Mesenteric fat pad (tissue), 1 donor: Measurements from ENCODE around the gene HOXC10. TPM values are rescaled to one million over a fixed set of nuclear protein-coding genes. Genes with fewer than 3 reads are reported as not detected.

Experiments used
- DNase-seq: peaks from one replicate; pipeline ENCODE4 v3.0.0-alpha.2; 2020; ENCODE audit warnings: low spot score
- total RNA-seq: library from RNA; stranded (reverse); fragmentation: NEBNext Ultra II Directional; extraction: Animal tissue kit (Norgen Biotek cat#: 25700); gene quantifications from one replicate; pipeline ENCODE4 v1.2.1, GENCODE V29; 2021
- donor health status: DM: yes; HTN: yes; CAD: no.

Gene HOXC10
- total RNA-seq, 1 donor from 2014 or later = 0.16 TPM

GRCh38 chr12:53950789-53951576 is 34.0 kb upstream of the HOXC10 start:
- no peak for DNase-seq

GRCh38 chr12:53951577-53952334 is 33.2 kb upstream of the HOXC10 start:
- no peak for DNase-seq

- no peak for DNase-seq
Observed at GRCh38 chr12:53952335-53952694, 32.6 kb upstream of the HOXC10 start.

- DNase-seq = no peak
Observed at GRCh38 chr12:53952871-53953734, 31.8 kb upstream of the HOXC10 start.

GRCh38 chr12:53953831-53954693 is 30.9 kb upstream of the HOXC10 start:
- DNase-seq = peak; percentile 51

GRCh38 chr12:53954694-53955035 is 30.3 kb upstream of the HOXC10 start, which contains the start of gene HOXC12:
TSS of gene HOXC12 (plus strand) at chr12:53954903. CDS start at chr12:53954930, 27 bp downstream.
- no peak for DNase-seq

- DNase-seq = no peak
Observed at GRCh38 chr12:53955036-53955775, 29.7 kb upstream of the HOXC10 start.

GRCh38 chr12:53955776-53956250 is 29.1 kb upstream of the HOXC10 start:
- no peak for DNase-seq

GRCh38 chr12:53956251-53956887 is 28.6 kb upstream of the HOXC10 start:
- DNase-seq = no peak

GRCh38 chr12:53956914-53957536 is 27.9 kb upstream of the HOXC10 start:
- no peak for DNase-seq

GRCh38 chr12:53958128-53958527 is 26.8 kb upstream of the HOXC10 start:
- DNase-seq = no peak

GRCh38 chr12:53959314-53959713 is 25.6 kb upstream of the HOXC10 start:
- DNase-seq = no peak

GRCh38 chr12:53960187-53961024 is 24.5 kb upstream of the HOXC10 start:
- DNase-seq = no peak

GRCh38 chr12:53961025-53961761 is 23.8 kb upstream of the HOXC10 start:
- no peak for DNase-seq

- DNase-seq = no peak
Observed at GRCh38 chr12:53963005-53963404, 21.9 kb upstream of the HOXC10 start.

- no peak for DNase-seq
Observed at GRCh38 chr12:53963434-53964314, 21.3 kb upstream of the HOXC10 start.
